GM19372 (cell line): ENCODE measurements around the gene STX17.
"Not testable (repeated sequence)": the region's sequence is repeated elsewhere in the genome, so short reads cannot be mapped to it uniquely, and the experiment has no call there.

Source experiments
- ATAC-seq: cut with Tn5 transposase; IDR thresholded peaks from one replicate; pipeline ENCODE4 v1.9.1; 2021; ENCODE audit warnings: mild to moderate bottlenecking, low read depth, moderate library complexity; ENCODE audit not compliant: unreplicated experiment

Gene STX17

DNA sequence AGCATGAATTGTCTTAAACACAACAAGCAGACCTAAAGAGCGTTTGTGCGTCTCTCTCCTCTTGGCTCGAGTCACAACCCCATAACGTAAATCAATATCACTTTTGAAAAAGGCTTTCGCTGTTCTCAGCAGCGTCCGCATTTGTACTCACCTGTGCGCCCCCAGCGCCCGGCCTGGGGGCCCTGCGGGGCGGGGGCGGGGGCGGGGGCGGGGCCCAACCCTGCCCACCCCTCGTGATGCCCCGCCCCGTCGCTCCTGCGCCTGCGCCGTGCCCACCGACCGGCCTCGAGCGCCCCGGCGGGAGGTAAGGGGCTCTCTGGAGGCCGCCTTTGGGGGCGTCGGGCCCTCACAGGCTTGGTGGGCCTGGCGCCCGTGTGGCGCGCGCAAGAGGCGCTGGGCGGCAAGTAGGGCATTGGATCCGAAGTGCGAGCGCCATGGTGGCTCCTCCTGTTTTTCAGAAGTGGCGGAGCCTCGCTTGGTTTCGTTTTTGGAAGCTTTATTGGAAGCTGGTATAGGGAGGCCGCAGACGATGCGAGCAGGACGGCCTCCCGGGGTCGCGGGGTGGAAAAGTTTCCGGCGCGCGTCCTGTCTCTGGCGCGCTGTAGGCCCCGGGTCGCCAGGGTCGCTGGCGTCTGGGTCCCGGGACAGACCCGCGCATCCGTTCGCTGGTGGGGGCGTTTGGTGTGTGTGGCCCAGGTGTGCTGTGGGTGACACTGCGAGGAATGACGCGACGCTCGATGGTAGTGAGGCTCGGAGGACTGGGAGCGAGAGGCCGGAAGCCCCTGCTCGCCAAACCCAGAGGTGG lies at the start of gene STX17:
Gene STX17 (plus strand): TSS at position 252 of the 805 bp plus-strand sequence. CDS start 8,586 bp downstream, outside the sequence.
- ATAC-seq: peak; percentile 79

DNA sequence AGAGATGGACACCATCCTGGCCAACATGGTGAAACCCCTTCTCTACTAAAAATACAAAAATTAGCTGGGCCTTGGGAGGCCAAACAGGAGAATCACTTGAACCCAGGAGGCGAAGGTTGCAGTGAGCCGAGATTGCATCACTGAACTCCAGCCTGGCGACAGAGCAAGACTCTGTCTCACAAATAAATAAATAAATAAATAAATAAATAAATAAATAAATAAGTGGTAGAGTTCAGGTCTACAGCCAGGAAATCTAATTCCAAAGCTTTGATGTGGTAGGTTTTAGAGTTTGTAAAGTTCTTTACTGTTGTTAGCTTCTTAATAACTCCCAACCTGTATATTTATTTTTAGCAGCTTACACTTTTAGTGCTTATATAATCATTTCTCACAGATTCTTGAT lies 48.9 kb upstream of the STX17 start:
- ATAC-seq: not testable (repeated sequence)

DNA sequence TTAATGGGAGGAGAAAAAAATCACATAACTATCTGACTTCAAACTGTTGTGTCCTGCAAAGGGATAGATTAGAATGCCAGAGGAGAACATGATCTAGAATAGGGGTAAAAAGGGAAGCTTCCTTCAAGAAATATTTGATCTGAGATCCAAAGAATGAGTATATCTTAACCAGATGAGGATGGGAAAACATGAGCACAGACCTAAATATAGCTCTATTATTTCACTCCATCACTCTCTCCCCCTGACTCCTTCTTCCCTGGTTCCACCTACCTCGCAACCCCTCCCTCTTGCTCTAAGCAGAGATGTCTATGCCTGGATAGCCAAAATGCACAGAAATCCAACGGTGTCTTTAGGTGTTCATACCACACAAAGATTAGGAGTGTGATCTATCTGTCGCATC lies 48.4 kb upstream of the STX17 start:
- ATAC-seq: no peak

DNA sequence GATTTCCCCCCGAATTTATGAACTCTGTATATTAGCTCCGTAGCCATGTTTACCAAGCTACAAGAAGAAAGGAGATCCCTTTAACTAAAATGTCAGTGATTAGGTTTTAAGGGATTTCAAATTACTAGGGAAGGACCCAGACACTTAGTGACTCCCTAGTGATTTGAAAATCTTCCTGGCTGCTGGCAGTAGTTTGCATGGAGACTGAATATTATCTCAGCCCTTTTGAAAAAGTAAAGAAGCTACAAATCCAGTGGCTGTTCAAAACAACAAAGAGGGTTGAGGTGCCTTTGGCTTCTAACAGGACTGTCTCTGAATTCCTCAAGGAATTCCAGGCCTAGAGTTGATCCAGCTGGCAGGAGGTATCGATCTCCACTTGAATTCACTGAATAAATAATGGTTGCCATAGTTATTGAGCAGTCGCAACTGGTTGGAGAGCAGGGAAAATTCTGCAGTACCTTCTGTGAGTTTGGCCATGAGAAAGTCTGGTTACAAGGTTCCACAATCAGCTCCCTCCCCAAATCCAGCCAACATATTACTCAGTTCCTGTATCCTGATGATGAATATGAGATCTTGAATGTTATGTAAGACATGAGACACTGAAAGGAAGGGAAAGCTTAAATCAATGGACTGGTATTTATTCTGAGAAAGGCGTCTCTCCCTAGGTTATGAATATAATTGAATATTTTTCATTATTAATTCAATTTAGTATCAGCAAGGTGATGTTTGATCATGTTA lies 47.0 kb upstream of the STX17 start:
- ATAC-seq: no peak

DNA sequence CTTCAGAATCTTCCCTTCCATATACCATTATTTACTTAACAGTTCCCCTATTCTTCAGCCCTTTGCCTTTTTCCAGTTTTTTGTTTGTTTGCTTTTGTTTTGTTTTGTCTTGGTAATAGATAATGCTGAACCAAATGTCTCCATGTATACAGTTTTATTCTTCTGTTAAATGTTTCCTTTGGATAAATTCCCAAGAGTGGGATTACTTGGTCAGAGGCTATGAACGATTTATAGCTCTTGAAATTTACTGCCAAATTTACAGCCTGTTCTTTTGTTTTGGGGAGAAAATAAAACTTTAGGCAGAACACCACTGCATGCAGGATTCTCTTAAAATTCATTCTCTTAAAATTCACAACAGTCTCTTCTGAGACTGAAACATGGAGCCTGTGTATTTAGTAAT lies 46.2 kb upstream of the STX17 start:
- ATAC-seq: no peak

DNA sequence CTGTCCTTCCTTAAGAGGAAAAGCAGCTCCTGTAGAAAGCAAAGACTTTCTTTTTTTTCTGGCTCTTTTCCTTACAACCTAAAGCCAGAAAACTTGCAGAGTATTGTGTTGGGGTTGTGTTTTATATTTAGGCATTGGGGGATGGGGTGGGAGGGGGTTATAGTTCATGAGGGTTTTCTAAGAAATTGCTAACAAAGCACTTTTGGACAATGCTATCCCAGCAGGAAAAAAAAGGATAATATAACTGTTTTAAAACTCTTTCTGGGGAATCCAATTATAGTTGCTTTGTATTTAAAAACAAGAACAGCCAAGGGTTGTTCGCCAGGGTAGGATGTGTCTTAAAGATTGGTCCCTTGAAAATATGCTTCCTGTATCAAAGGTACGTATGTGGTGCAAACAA lies 42.5 kb upstream of the STX17 start:
- ATAC-seq: no peak

DNA sequence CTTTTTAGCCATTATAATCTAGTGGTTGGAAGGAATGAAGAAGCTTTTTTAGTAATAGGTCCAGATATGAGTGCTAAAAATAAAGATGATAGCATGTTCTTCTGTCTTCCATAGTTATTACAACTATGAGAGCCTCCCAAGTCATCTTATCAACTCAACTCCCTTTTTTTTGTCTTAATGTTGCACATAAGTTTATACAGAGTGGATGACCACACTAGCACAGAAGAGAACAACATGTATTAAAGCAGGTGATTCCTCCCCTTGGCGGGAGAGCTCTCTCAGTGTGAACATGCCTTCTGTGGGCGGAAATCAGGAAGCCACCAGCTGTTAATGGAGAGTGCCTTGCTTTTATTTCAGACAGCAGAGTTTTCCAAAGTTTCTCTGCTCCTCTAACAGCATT lies 40.1 kb upstream of the STX17 start:
- no peak for ATAC-seq

DNA sequence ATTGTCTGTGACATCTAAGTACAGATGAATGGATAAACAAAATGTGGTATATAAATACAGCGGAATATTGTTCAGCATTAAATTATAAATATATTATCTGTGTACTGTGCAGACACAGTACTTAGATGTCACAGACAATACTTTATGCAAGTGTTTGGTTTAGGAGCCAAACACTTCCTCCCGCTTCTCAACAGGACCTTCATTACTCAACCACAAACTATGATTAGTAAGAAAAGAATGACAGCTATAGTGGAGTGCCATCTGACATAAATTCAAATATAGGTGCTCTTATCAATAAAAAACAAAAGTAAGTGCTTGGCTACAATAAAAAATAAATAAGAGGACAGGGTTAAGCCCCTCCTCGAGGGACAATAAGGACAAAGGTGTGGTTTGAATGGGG lies 38.9 kb upstream of the STX17 start:
- ATAC-seq: no peak

DNA sequence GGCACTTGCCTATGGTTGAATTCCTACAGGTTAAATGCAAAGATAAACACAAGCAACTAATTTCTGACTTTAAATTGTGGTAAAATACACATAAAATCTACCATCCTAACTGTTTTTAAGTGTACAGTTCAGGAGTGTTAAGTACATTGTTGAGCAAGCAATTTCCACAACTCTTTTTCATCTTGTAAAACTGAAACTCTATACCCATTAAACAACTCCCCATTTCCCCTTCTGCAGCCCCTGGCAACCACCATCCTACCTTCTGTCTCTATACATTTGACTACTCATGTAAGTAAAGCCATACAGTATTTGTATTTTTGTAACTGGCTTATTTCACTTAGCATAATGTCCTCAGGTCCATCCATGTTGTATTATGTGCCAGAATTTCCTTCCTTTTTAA lies 38.5 kb upstream of the STX17 start:
- ATAC-seq: no peak

DNA sequence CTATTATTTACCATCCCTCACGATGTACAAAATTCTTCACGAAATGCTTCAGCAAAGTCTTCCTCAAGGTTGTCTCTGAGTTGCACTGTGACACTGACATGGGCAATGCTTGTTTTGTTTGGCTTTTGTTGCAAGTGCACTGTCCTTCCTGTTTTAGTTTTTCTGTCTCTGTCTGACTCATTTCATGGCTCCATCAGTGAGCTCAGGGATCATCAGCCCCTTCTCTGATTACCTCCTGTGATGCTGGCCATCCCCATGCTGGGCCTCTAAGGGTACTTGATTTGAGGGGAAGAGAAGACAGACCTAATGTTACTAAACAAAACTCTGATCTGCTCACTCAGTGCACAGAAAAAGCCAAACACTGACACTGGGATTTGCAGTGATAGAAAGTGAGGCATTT lies 37.6 kb upstream of the STX17 start:
- ATAC-seq: peak; percentile 62

DNA sequence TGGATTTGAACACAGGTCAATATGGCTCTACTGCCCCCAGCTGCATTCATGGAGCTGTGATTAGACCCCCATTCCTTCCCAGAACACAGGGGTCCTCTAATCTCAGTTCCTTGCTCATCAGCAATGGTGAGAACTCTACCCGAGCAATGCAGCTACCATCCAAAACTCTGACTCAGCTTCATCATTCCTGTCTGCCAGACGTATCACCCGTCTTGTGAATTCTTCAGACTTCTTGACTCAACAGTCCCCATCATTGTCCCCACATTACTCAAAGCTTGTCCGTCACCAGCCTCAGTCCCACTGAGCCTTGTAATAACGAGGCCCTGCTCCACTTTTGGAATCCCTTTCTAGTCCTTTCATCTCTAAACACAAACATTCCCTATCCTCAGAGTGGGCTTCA lies 36.3 kb upstream of the STX17 start:
- ATAC-seq: no peak

DNA sequence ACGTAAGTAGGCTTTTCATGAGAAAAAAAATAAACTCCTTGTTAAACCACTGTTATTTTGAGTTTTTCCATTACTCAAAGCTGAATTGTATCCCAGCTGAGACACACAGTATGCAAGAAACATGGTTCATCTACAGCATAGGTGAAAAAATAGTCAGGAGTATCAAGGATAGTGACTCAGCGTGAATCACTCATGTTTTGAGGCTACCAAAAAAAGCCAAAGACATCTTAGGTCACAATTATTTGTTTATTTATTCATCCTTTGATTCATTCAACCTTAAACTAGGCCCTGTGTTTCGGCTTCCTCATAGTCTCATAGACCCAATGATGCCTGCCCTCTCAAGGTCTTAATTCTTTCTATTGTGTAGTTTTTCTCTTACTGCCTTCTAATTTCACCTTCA lies 32.9 kb upstream of the STX17 start:
- no peak for ATAC-seq

DNA sequence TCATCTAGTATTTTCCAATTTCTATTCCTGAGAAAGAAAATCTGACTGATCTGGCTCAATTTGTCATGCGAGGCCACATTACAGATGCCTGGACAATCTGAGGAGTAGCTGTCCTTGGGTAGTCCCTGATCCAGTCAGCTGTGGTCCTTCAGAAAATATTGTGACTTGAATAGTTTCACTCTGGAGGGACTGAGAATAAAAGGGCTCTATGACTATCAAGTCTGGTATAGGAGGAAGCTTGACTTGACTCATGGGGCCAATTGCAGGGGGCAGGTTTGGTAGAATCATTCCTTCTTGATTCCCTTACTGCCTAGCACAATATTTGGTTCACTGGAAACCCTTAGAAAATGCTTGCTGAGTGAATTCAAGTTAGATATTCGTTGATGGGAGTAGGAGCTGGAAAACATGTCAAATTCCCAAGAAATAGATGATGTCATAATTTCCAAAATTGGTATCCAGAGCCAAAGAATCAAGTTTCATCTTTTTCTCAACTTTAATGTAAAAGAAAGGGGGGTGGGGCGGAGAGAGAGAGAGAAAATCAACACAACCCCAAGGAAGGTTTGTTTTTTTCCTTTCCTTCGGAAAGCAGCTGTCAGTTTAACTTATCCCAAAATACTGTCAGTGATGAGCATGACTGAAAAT lies 32.4 kb upstream of the STX17 start:
- no peak for ATAC-seq

DNA sequence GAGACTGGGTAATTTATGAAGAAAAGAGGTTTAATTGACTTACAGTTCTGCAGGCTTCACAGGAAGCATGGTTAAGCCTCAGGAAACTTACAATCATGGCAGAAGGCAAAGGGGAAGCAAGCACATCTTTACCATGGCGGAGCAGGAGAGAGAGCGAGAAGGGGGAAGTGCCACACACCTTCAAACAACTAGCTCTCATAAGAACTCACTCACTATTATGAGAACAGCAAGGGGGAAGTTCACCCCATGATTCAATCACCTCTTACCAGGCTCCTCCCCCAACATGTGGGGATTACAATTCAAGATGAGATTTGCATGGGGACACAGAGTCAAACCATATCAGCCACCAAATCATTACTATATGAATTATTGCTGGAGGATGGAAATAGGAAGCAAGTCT lies 30.3 kb upstream of the STX17 start:
- no peak for ATAC-seq

DNA sequence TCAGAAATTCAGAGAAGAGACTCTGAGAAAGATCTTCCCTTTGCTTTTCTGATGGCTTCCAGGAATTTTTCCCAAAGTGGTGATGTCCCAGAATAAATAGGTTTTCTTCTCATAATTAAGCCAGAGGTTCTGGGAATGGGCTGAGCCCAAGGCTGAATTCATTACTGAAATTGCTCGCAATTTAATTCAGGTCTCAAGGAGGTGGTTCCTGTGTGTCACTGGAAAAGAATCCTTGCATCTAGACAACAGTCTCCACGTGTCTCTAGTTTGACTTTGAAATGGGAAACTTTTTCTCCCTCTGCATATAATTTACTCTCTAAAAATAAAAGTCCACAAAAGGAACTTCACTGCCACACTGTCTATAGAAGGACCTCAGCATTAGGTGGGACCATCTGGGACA lies 27.8 kb upstream of the STX17 start:
- no peak for ATAC-seq

DNA sequence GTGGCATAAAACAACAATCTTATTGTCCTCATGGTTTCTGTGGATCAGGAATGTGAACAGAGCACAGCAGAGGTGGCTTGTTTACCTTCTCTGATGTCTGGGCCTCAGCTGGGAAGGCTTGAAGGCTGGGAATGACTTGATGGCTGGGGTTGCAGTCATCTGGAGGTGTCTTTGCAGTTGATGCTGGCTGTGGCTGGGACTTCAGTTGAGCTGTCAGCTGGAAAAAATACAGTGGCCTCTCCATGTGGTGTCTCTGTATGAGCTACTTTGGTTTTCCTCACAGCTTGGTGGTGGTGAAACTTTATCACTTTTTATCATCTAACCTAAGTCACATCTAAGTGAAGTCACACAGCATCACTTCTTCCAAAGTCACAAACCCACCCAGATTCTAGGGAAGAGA lies 24.7 kb upstream of the STX17 start:
- no peak for ATAC-seq

DNA sequence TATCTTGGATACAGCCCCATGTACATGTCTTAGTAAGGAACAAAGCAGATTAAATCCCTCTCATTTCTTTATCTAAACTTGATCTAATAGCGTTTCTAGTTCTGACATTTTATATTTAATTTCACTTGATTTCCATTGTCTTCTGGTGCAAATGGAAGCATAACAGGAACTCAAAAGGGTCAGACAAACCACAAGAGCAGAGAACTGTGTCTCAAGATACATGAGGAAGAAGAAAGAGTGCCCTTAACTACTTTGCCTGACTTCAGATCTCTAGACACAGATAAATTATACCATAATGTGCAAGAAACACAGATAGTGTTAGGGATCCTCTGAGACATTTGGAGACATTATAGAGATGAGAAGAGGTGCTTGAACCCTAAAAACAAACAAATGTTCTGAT lies 20.7 kb upstream of the STX17 start:
- no peak for ATAC-seq

DNA sequence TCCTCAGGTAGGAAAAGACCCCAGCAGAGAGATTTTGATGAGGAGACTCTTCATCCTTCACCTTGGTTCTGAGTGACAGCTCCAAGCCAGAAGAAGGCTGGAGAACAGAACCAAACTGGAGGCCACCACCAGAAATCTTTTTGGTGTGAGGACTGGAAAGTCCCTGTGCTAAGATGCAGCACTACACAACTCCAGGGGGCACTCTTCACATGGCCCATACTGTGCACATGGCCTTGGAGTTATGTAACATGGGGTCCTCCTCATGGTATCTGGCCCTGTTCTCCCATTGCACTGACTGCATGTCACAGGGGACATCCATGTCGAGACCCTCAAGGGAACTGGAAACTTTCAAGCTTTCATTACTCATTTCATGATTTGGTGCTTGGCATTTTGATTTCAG lies 17.3 kb upstream of the STX17 start:
- no peak for ATAC-seq

DNA sequence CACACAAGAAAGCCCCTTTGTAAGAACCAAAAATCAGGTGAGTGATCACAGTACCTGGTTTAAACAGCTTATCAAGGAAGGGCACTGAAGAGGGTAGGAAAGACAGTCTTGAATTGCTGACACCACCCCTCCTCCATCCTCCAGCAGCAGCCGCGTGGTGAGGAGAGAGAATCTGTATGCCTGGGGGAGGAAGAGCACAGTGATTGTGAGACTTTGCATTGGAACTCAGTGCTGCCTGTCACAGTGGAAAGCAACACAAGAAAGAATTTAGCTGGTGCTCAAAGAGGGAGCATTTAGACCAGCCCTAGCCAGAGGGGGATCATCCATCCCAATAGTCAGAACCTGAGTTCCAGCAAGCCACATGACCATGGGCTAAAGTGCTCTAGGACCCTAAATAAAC lies 11.6 kb upstream of the STX17 start:
- ATAC-seq: no peak

DNA sequence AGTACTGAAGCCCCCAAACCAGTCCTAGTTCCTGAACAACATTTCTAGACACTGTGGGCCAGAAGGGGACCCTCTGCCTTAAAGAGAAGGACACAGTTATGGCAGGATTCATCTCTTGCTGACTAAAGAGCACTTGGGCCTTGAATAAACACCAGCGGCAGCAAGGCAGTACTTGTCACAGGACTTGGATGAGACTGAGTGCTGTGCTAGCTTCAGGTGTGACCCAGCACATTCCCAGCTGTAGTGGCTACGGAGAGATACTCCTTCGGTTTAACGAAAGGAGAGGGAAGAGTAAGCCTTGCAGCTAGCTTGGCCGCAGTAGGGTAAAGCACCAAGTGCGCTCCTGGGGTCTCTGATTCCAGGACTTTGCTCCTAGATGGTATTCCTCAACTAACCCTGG lies 10.9 kb upstream of the STX17 start:
- ATAC-seq: no peak

DNA sequence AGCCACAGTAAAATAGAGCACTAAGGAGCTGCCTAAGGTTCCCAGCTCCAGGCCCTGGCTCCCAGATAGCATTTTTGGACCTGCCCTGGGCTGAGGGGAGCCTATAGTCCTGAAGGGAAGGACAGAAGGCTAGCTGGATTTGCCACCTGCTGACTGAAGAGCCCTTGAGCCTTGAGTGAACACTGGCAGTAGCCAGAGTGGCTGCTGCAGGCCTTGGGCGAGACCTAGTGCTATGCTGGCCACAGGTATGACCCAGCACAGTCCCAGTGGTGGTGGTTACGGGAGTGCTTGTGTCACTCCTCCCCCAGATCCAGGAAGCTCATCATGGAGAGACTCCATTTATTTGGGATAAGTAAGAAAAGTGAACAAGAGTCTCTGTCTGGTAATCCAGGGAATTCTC lies 10.3 kb upstream of the STX17 start:
- ATAC-seq: no peak

DNA sequence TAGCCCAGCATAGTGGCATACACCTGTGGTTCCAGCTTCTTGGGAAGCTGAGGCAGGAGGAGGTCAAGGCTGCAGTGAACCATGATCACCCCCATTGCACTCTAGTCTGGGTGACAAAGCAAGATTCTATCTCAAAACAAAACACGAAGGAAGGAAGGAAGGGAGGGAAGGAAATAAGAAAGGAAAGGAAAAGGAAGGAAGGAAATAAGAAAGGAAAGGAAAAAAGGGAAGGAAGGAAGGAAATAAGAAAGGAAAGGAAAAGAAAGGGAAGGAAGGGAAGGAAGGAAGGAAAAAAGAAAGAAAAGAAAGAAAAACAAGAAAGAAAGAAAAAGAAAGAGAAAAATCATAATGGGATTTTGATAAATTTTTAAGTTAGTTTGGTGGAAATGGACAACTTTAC lies 3.1 kb upstream of the STX17 start:
- no peak for ATAC-seq
